Limb (tissue), 2 donors: ENCODE results near the gene MRPL14.
A peak's percentile ranks its signal among the peaks of the same experiment; 100 is the strongest.

ENCODE experiments used
- DNase-seq, 2 donors: peaks; one replicate each; pipeline ENCODE4 v3.0.0-alpha.2; 2016; ENCODE audit errors: extremely low spot score in 2 of 2

The MRPL14 gene

DNA sequence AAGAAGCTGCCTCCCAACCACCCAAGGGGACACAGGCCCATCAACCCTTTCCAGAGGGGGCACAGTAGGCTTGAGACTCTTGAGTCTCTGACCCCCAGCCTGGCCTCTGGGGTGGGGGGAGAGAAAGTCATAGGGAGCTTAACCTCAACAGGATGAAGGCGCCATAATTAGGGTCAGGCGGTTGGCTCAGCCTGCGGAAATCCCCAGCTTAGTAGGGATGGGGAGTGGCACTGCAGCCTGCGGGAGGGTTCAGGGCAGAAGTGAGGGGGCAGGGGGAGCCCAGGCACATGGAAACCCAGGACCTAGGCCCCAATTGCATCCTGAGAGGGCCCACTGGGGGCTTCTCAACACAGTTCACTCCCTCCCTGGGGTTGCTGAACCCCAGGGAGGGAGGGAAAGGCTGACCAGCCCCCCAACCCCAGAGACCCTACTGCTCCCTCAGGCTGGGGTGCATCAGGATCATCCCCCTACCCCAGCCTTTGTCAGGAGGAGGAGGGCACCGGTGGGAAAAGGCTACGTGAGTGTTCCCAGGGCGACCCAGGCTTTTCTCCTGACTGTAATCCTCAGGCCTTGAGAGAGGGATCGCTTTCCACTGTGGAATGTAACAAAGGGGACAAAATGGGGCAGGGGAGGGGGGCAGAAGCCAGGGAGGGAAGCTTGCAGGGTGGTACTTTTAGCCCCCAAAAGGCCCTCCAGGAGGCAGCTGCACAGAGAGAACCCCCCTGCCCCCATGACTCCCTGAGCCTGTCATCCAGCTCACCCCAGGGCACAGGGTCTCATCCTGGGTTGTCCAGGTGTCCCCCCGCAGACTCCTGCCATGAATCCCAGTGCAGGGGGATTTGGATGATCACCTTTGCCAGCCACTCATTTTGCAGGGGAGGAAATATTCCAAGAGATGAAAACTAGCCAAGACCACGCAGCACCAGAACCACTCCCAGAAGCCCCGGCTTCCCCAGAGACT, 46.4 kb downstream of the MRPL14 start:
- DNase-seq, result no peak

DNA sequence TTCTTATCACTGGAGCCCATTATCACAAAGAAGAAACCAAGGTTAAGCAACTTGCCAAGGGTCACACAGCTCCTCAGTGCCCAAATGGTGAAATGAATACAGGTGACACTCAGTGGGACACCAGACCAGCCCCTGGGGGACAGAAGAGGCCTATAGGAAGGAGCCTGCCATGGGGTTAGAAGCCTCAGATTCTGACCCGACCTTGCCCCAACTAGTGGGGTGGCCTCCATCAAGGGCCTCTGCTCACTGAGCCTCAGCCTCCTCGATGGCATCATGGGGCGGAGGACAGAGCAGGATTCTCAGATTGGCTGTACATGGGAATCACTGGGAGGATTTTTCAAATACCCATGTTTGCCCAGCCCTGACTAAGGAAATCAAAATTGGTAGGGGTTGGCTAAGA, 47.6 kb downstream of the MRPL14 start:
- DNase-seq, result no peak

DNA sequence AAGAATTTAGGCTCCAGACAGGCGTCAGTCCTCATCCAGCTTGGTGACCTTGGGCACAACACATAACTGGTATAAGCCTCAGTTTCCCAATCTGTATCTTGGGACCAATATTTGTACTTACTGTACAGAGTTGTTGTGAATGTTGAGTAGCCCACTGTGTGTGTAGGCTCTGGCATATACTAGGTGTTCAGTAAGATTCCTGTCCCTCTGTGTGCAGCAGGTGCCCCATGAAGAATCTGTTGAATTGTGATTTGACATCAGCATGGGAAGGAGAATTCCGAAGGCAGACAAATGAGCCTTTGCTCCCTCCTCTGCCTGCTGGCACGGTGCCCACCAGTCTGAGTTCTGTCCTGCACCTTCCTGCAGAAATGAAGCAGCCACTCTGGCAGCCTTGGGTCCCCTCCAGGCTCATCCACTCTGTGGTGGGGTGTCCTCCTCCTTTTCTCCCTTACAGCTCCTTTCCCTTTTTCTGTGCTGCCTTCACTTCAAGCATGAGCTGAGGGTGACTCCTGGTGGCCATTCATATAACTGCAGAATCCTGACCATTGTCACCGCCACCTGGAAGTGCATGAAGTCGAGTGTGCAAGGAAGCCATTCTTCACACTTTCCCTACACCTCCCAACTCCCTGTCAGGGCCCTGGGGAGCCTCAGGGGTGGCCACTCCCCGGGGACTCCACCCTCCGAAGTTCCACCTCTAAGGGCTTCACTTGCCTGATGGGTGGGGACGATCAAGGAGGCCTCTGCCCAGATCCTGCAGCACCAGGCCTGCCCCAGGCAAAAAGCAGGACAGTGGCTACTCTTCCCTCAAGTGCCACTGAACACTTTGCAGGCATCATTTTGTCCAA, 48.2 kb downstream of the MRPL14 start:
- peak; percentile 83 to 85 for DNase-seq

DNA sequence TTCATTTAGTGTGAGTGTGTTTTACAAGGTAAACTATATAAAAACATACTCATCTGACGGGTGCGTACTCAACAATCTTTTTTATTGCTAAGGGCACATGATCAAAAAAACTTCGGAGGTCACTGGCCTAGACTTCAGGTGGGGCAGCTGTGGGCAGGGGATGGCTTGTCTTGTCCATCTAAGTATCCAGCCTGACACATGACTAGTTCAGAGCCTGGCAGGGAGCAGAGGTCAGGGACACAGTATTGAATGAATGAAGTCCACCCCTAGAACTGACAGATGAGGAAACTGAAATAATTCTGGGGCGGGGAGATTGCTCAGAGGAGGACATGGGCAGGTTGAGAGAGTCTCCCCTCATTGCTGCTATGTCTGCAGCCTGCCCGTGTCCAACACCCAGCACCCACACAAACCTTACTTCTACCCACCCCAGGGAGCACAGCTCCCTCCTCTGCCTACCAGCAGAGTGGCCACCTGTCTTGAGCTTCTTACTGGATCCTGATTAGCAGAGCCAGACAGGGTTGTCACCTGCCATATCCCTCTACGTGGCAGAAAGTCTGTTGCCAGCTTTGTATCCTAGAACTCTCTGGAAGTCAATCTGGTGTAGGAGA, 48.9 kb downstream of the MRPL14 start:
- DNase-seq, result no peak

DNA sequence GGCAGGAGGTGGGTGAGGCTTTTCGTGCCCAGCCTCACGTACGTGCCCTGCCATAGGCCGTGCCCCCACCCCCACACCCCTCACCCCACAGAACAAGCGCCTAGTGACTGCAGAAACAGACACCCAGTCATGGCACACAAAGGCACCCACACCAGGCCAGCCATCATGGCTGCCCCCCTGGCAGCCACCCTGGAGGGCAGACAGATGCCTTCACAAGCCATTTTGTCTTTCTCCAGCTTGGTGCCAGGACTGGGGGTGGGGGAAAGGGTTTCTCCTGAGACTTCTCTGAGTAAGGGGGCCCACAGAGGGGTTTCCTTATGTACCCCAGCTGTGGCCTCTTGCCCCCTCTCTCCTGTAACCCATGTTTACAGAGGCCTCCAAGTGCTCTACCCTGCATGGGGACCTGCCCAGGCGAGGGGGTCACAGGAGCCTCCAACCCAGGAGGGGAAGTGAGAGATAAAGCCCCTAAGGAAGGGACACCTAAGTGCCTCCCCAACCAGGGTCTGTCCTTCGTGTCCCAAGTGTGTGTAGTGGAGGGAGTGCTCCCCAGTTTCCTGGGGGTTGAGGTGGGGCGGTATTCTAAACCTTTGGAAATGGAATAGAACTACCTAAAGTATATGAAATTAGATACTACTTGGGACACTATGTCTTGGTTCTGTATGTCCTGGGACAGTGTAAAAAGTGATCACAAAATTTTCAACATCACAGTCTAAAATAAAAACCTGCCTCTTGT, 49.9 kb downstream of the MRPL14 start:
- DNase-seq, result no peak

DNA sequence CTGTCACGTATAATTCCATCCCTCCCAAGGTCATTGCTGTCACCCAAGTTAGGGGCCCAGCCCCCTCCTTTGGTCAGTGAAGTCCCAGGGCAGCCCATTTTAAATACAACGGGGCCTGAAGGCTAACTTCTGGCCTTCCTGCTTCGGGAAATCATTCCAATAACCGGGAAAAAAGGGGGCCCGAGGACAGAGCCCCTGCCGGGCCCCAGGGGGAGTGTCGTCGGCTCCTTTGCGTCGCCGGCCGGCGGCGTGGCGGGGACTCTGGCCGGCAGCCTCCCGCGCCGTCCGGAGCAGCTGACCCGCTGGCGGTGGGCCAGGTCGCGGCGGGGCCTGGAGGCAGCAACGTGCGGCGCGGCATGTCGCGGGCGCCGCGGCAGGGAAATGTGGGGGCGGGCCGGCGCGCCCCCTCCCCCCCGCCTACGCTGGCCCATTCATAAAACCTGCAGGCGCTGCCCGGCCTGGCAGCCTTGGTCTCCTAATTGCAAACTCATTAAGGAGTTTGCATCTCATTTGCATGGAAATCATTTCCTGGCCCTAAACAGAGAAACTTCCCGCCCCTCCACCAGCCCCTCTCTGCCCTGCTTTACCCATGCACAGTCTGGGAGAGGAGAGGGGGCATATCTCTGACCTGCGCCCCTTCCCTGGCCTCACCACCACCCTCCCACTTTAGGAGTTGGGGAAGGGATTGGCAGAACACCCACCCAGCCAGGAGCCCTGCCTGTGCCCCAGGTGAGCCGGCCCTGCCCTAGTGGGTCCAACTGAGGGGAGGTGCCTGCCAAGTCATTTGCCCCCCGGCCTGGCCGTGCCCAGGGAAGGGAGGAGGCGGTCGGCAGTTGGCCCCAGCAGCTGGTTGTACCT, 50.7 kb downstream of the MRPL14 start:
- peak in 1 of 2 donors; percentile 78 for DNase-seq

DNA sequence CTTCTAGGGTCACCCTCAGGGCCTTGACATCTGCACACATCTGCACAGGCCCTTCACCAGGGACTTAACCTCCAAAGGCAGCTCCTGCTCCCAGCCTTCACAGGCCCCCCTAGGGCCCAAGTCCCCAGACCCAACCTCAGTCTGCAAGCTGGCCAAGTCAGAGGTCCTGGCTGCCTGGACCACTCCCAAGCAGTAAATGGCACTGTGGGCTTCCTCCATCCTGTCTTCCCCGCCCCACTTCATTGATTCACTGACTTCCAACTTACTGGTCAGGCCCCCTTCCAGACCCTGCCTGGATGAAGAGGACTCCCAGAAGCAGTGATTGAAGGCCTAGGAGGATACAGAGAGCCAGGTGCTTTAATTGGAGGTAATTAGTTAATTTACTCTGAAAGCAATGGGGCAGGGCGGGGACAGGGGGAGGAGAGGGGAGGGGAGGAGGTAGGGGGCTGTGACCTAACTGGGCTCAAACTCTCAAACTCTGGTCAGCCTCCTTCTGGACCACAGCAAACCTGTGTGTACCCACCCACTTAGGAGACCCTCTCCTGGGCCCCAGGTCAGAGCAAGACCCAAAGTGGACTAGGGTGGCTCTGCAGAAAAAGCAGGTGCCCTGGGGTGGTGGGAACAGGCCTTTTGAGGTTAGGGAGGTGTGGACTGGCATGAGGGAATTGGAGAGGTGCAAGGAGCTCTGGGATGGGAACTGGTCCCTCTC, 51.5 kb downstream of the MRPL14 start:
- no peak for DNase-seq

DNA sequence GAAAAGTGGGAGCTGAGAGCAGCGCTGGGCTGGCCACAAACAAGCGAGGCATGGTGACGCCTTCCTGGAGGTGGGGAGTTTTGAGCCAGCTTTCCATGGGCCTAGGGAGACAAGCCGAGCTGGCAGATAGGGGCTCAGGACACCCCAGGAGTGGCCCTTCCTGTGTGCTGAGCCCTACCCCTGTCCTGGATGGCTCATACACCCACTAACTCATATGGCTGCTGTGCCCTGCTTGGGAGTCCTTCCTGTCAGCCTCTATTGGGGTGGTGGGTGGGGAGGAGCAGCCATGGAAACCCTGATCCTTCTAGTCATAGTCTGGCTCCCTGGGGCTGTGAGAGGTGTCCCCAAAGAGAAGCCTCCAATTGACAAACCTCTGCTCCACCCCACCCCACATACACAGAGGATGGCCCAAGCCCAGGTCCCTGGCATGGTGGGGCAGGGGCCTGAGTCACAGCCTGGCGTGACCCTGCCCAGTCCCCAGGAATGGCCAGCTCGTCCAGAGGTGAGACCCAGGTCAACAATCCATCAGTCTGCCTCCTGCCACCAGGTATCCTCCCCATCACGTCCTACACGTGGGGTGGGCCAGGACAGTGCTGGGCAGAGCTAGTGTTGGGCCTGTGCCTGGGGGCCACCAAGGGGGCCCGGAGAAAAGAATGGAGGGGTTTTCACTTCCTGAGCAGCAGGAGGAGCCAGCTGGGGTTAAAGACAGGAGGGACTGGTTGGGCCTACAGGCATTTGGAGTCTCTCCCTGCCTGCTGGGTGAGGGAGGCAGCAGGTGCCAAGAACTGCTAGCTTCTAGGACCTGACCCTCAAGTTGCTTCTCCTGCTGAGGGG, 52.2 kb downstream of the MRPL14 start:
- peak in 1 of 2 donors; percentile 58 for DNase-seq

DNA sequence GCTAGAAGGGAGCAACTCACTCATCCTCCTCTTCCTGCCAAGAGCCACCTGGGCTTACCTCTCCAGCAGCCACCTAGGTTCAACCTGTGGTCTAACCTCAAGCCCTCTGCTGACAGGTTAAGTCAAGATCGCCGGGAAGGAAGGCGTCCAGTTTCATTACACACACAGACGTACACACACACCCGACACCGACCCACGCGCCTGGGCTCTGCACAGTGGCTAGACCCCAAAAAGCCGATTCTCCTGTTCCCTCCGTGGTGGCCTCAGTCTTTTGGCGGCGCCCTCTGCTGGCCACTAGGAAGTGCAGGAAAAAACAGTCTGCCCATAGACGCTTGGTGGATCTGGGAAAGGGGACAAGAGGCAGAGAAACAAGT, 52.8 kb downstream of the MRPL14 start:
- DNase-seq, result peak; percentile 87 to 94

DNA sequence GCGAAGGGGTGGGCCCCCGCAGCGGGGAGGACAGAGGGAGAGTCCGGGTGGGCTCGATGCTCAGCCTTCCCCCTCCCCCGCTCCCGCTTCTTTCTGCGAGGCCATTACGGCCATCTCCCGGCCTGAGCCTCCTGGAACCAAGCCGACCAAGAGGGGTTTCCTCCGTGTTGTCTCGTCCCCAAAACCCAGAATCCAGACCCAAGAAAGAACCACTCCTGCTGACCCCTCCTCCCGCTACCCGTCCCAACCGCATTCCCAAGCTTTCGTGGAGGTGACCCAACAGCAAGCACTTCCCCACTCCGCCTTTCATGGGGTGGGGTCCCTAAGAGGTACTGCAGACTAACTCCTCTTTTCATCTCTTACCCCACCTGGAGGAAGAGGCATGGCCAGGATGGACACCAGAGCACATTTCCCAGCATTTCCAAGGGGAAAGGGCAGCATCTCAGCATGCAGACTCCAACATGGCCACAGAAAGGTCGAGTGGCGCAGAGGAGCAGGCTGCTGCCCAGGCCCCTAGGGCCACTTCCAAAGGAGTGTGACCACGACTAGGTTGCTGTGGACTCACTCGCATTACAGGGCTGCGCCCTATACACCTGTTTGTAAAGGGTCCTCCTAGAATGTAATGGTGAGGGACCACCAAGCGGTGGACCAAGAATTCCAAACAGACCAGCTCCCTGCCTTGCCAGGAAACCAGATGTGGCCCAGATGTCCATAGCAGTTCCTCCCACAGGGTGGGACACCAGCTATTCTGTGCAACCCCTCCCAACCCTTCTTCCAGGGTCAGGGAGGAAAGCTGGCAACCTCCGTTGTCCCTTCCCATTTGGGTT, 53.4 kb downstream of the MRPL14 start:
- peak in 1 of 2 donors; percentile 52 for DNase-seq

DNA sequence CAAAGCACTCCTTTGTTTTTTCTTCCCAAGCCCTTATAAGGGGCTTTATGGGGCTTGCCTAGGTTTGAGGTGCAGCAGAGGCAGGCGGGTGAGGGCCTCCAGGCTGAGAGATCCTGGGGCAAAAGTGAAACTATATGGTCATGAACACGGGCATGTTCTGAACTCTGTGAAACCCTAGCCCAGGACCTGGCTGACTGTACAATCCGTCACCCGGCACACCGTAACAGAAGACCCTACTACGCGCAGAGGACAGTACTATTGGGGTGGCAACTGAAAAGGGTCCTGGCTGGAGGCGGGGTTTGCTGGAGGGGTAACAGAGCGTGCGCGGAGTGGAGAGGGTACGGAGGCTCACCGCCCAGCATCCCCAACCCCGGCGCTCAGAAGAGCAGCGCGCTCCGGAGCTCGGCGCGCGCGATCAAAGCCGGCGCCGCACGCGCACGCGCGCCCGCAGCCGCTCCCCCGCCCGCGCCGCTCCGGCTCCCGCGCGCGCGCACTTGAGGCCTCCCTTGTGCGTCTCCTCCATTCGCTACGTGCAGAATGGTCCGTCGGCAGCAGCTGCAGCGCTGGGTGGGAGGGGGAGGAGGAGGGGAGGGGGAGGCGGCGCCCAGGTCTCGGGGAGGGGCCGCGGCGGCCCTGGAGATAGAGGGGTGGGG, 54.2 kb downstream of the MRPL14 start:
- DNase-seq, result peak; percentile 95 to 96

DNA sequence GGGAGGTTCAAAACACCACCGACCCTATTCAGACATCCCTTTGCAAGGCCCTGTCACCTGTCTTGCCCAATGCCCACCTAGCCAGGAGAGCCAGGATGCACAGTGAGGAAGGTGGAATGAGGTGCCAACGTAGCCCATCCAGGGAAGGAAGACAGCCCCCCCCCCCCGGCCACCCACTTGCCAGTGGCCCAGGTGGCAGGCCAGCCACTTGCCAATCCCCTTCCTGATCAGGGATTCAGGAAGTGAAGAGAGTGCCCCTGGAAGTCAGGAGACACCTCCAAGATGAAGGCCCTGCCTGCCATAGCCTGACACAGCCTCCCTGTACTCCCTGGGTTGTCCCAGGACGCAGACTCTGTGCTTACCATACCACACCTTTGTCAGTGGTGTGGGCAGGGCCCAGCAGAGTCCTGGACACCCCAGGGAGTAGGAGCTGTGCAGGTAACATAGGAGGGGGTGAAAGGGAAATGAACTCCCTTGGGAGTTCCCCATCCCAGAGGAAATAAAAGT, 54.7 kb downstream of the MRPL14 start:
- DNase-seq, result no peak

DNA sequence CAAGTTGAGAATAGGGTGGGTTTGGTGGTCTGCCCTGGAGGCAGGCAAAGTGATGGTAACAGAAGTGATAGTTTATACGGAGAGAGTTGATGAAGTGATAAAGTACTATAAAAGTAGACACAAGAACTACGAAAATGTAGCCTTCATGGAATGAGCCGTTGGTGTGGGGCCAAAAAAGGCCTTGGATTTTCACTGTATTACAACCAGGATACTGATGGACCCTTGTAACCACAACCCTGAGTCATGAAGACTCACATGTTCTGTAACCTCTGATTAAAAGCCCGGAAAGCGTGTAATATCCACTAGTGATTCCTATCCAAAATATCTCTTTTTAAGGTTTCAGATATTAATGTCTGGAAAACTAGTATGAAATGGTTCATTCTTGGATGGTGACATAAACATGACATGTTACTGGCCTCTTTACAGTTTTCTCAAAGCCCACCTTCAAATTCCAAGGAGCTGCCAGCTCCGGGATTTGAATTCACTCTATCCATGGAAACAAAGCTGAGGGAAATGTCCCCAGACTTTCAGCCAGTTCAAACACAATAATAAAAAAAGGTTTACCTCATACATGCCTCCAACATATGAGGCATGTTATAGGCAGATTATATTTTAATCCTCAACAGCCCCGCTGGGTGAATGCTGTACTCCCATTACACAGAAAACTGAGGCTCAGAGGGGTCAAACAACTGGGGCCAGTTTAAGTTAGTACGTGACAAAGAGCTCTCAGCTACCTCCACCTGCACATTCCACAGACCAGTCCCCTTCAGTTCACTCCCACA, 55.4 kb downstream of the MRPL14 start:
- peak in 1 of 2 donors; percentile 54 for DNase-seq

DNA sequence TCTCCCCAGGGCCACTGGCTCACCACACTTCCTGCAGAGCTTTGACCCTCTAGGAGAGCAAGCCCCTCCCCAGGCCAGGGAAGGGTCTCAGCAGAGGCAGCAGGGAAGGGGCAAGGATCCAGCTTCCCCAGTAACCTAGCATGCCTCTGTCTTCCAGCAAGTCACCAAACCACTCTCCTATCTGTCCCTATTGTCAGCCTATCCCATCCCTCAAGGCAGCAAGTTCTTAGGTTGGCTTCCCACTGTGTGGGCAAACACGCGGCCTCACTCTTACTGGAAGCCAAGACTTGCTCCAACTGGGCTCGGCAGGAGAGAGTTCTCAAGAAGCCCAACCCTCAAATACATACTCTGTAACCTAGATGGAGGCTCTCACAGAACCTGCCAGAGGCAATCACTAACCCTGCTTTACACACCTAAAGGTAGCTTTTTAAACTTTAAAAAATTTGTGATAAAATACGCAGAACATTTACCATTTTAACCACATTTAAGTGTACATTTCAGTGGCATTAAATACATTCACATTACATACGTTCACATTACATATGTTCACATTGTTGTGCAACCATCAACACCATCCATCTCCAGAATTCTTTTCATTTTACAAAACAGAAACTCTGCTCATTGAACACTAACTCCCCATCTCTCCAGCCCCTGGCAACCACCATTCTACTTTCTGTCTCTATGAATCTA, 58.5 kb downstream of the MRPL14 start:
- no peak for DNase-seq
